HEK293 (cell line): ENCODE data around the gene CRHBP.

ENCODE experiments used
- CTCF ChIP-seq: fragments of 450-650 bp; formaldehyde crosslinking; IDR thresholded peaks from 2 replicates; pipeline ENCODE4 v1.5.1; 2016; ENCODE audit warnings: missing biosample characterization, missing genetic modification characterization
- MZF1 ChIP-seq: fragments of 450-650 bp; formaldehyde crosslinking; IDR thresholded peaks from 2 replicates; pipeline ENCODE4 v1.5.1; 2017; ENCODE audit warnings: missing biosample characterization, missing genetic modification characterization, borderline replicate concordance
- REST ChIP-seq: fragments of 450-650 bp; formaldehyde crosslinking; IDR thresholded peaks from 2 replicates; pipeline ENCODE4 v1.5.1; 2016; ENCODE audit warnings: missing biosample characterization, missing genetic modification characterization
- SETDB1 ChIP-seq: IDR thresholded peaks from one replicate; pipeline ENCODE4 v1.6.1; 2017; ENCODE audit warnings: mild to moderate bottlenecking, low read length, moderate library complexity, mixed read lengths; ENCODE audit not compliant: insufficient read length
- YY1 ChIP-seq: fragments of 450-650 bp; formaldehyde crosslinking; IDR thresholded peaks from 2 replicates; pipeline ENCODE4 v1.5.1; 2018; ENCODE audit warnings: missing biosample characterization, missing genetic modification characterization
- ZBTB21 ChIP-seq: fragments of 450-650 bp; formaldehyde crosslinking; IDR thresholded peaks from 2 replicates; pipeline ENCODE4 v1.5.1; 2017; ENCODE audit warnings: missing biosample characterization, missing genetic modification characterization
- ZFP3 ChIP-seq: fragments of 450-650 bp; formaldehyde crosslinking; IDR thresholded peaks from 2 replicates; pipeline ENCODE4 v1.5.1; 2016; ENCODE audit warnings: low read depth, missing biosample characterization, missing genetic modification characterization
- ZNF114 ChIP-seq: fragments of 450-650 bp; formaldehyde crosslinking; IDR thresholded peaks from 2 replicates; pipeline ENCODE4 v1.5.0; 2017; ENCODE audit warnings: missing biosample characterization, missing genetic modification characterization
- ZNF23 ChIP-seq: fragments of 450-650 bp; formaldehyde crosslinking; IDR thresholded peaks from 2 replicates; pipeline ENCODE4 v1.5.1; 2016; ENCODE audit warnings: missing biosample characterization, missing genetic modification characterization, borderline replicate concordance
- ZNF350 ChIP-seq: fragments of 450-650 bp; formaldehyde crosslinking; IDR thresholded peaks from 2 replicates; pipeline ENCODE4 v1.5.0; 2017; ENCODE audit warnings: missing biosample characterization, mild to moderate bottlenecking, missing genetic modification characterization
- ZNF530 ChIP-seq: fragments of 450-650 bp; formaldehyde crosslinking; IDR thresholded peaks from 2 replicates; pipeline ENCODE4 v1.5.1; 2016; ENCODE audit warnings: low read depth, missing biosample characterization, missing genetic modification characterization
- ZNF660 ChIP-seq: fragments of 450-650 bp; IDR thresholded peaks from 2 replicates; pipeline ENCODE4 v1.5.1; 2018; ENCODE audit warnings: missing biosample characterization, mild to moderate bottlenecking, missing genetic modification characterization
- ZNF830 ChIP-seq: fragments of 450-650 bp; IDR thresholded peaks from 2 replicates; pipeline ENCODE4 v1.5.0; 2018; ENCODE audit warnings: missing biosample characterization, missing genetic modification characterization, low read depth, mild to moderate bottlenecking, moderate library complexity

GRCh38 chr5:76943006-76943405 is 9.8 kb upstream of the CRHBP start:
- TF ChIP-seq ZNF350 (tag by site-specific recombination) (no peak), ZBTB21 (tag by site-specific recombination) (no peak), ZNF23 (no peak), ZFP3 (tag by site-specific recombination) (no peak), CTCF (tag by site-specific recombination) (no peak), SETDB1 (no peak), MZF1 (no peak), ZNF830 (no peak), ZNF530 (tag by site-specific recombination) (no peak), REST (tag by site-specific recombination) (no peak), ZNF114 (no peak), ZNF660 (no peak), YY1 (tag by site-specific recombination) (no peak)
